BE2C (cell line): Measurements from ENCODE around the gene PLXNA1.

ENCODE experiments used
- DNase-seq: peaks from one replicate; pipeline ENCODE4 v3.0.0-alpha.2; 2020
- H3K27me3 ChIP-seq: fragments of 250-450 bp; sonication (Bioruptor Pico); 2 replicates; pipeline ENCODE4 v1.5.1; 2020; ENCODE audit warnings: mild to moderate bottlenecking
- H3K36me3 ChIP-seq: fragments of 250-450 bp; sonication (Bioruptor Pico); 2 replicates; pipeline ENCODE4 v1.5.1; 2020; ENCODE audit warnings: mild to moderate bottlenecking
- H3K4me1 ChIP-seq: fragments of 250-450 bp; sonication (Bioruptor Pico); 2 replicates; pipeline ENCODE4 v1.5.1; 2020
- H3K4me3 ChIP-seq: 2 replicates; pipeline ENCODE4 v1.5.1; 2011; ENCODE audit warnings: low read depth, low read length
- H3K9me3 ChIP-seq: fragments of 250-450 bp; sonication (Bioruptor Pico); 2 replicates; pipeline ENCODE4 v1.5.1; 2020
- CTCF ChIP-seq: IDR thresholded peaks from 2 replicates; pipeline ENCODE4 v1.5.1; 2012; ENCODE audit warnings: mild to moderate bottlenecking, low read depth, low read length

Gene PLXNA1

GRCh38 chr3:127000761-127001160 is 17.8 kb downstream of the PLXNA1 start:
- DNase-seq = no peak
- TF ChIP-seq CTCF = no peak
- H3K27me3 ChIP-seq = no peaks in the 10 kb centered on the region
- H3K36me3 ChIP-seq = peaks cover 6% of the 10 kb centered on the region
- H3K9me3 ChIP-seq = no peaks in the 10 kb centered on the region
- H3K4me1 ChIP-seq = peaks cover 15% of the 10 kb centered on the region
- H3K4me3 ChIP-seq = no peak overlapping the region

- Histone ChIP-seq H3K9me3 (no peaks in the 10 kb centered on the region), H3K4me3 (no peak overlapping the region), H3K36me3 (peaks cover 10% of the 10 kb centered on the region), H3K27me3 (no peaks in the 10 kb centered on the region), H3K4me1 (peaks cover 15% of the 10 kb centered on the region)
- DNase-seq = no peak
- TF ChIP-seq CTCF = no peak
Measured at GRCh38 chr3:127001486-127002194, 18.7 kb downstream of the PLXNA1 start.

- Histone ChIP-seq H3K4me3 (no peak overlapping the region), H3K27me3 (no peaks in the 10 kb centered on the region), H3K36me3 (peaks cover 13% of the 10 kb centered on the region), H3K9me3 (no peaks in the 10 kb centered on the region), H3K4me1 (peaks cover 18% of the 10 kb centered on the region)
- DNase-seq = peak; percentile 81
- TF ChIP-seq CTCF = peak; percentile 47
Measured at GRCh38 chr3:127002195-127003174, 19.6 kb downstream of the PLXNA1 start.

- peaks cover 18% of the 10 kb centered on the region for H3K36me3 ChIP-seq
- peaks cover 23% of the 10 kb centered on the region for H3K4me1 ChIP-seq
- no peak for TF ChIP-seq CTCF
- no peaks in the 10 kb centered on the region for H3K27me3 ChIP-seq
- H3K9me3 ChIP-seq = no peaks in the 10 kb centered on the region
- no peak for DNase-seq
- no peak overlapping the region for H3K4me3 ChIP-seq
Measured at GRCh38 chr3:127003175-127003555, 20.2 kb downstream of the PLXNA1 start.

DNA sequence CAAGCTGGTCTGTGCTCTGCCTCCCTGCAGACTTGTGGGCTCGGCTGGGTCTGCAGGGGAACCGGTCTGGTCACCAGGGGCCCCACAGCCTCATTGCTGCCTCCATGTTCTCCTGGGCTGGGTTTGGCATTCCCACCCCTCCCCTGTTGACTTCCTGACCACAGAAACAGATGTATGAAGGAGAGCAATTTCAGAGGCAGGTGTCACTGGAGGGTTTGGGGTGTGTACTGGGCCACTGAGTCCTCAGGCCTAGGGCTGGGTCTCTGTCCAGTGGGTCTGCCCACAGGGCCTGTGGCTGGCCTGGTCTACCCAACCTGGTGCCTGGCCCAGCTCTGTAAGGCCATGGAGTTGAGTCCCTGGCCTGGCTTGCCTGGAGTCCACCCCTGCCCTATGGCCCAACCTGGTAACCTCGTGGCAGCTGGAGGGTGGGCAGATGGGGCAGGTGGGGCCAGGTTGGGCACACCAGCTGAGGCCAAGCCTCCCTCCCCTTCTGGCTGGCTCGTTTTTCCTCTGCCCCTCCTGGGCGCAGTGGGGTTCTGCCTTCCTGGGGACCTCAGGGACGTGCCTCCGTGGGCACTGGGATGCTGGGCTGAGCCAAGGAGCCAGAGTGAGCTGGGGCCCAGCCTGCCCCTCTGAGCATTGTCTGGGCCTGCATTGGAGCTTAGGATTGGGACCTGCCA is 20.8 kb downstream of the PLXNA1 start:
- peaks cover 28% of the 10 kb centered on the region for H3K4me1 ChIP-seq
- no peak for TF ChIP-seq CTCF
- no peaks in the 10 kb centered on the region for H3K9me3 ChIP-seq
- peaks cover 20% of the 10 kb centered on the region for H3K36me3 ChIP-seq
- DNase-seq = no peak
- H3K27me3 ChIP-seq = no peaks in the 10 kb centered on the region
- no peak overlapping the region for H3K4me3 ChIP-seq
